Measurements from ENCODE around the gene PCBP3.
"Not testable (repeated sequence)": the region's sequence is repeated elsewhere in the genome, so short reads cannot be mapped to it uniquely, and the experiment has no call there.

Gene PCBP3

GRCh38 chr21:45607909-45608295 lies 35.6 kb upstream of the PCBP3 start:
- Histone ChIP-seq H3K9ac (ENCODE audit: insufficient read length, low read depth) (no peak overlapping the region), H3K27me3 (ENCODE audit: insufficient read depth, insufficient read length) (peaks cover 19% of the 10 kb centered on the region), H3K36me3 (ENCODE audit: insufficient read depth, insufficient read length, low read length) (no peaks in the 10 kb centered on the region), H3K9me3 (ENCODE audit: insufficient read depth, low read length) (peaks cover 14% of the 10 kb centered on the region), H3K4me3 (ENCODE audit: insufficient read length, low read depth) (no peak overlapping the region), H3K4me1 (ENCODE audit: insufficient read depth, insufficient read length) (peaks cover 5% of the 10 kb centered on the region)
- TF ChIP-seq ZNF274 (IDR thresholded peaks at IDR 0.05; ENCODE audit: low read depth, low read length) (no peak), YY1 (IDR thresholded peaks at IDR 0.05; ENCODE audit: insufficient read depth, insufficient read length) (no peak), SUZ12 (IDR thresholded peaks at IDR 0.05; ENCODE audit: extremely low read depth, insufficient read depth, insufficient read length) (no peak)
- DNase-seq (ENCODE audit: low read depth, low spot score): no peak

- H3K9me3 ChIP-seq (ENCODE audit: insufficient read depth, low read length); H3K4me3 ChIP-seq (ENCODE audit: insufficient read length, low read depth); H3K36me3 ChIP-seq (ENCODE audit: insufficient read depth, insufficient read length, low read length); DNase-seq (ENCODE audit: low read depth, low spot score); H3K4me1 ChIP-seq (ENCODE audit: insufficient read depth, insufficient read length); H3K9ac ChIP-seq (ENCODE audit: insufficient read length, low read depth): not testable (repeated sequence)
- H3K27me3 ChIP-seq (ENCODE audit: insufficient read depth, insufficient read length): peaks cover 19% of the 10 kb centered on the region
Observed at GRCh38 chr21:45608747-45609470, 34.6 kb upstream of the PCBP3 start.

- H3K9ac ChIP-seq (ENCODE audit: insufficient read length, low read depth); H3K4me3 ChIP-seq (ENCODE audit: insufficient read length, low read depth); H3K9me3 ChIP-seq (ENCODE audit: insufficient read depth, low read length); DNase-seq (ENCODE audit: low read depth, low spot score); H3K4me1 ChIP-seq (ENCODE audit: insufficient read depth, insufficient read length); H3K36me3 ChIP-seq (ENCODE audit: insufficient read depth, insufficient read length, low read length): not testable (repeated sequence)
- H3K27me3 ChIP-seq (ENCODE audit: insufficient read depth, insufficient read length): peaks cover 19% of the 10 kb centered on the region
Observed at GRCh38 chr21:45609616-45610015, 33.9 kb upstream of the PCBP3 start.

GRCh38 chr21:45611296-45611695 lies 32.2 kb upstream of the PCBP3 start:
- H3K4me3 ChIP-seq (ENCODE audit: insufficient read length, low read depth): no peak overlapping the region
- no peak overlapping the region for H3K9ac ChIP-seq (ENCODE audit: insufficient read length, low read depth)
- peaks cover 9% of the 10 kb centered on the region for H3K4me1 ChIP-seq (ENCODE audit: insufficient read depth, insufficient read length)
- H3K9me3 ChIP-seq (ENCODE audit: insufficient read depth, low read length): no peaks in the 10 kb centered on the region
- no peaks in the 10 kb centered on the region for H3K36me3 ChIP-seq (ENCODE audit: insufficient read depth, insufficient read length, low read length)
- DNase-seq (ENCODE audit: low read depth, low spot score): no peak
- H3K27me3 ChIP-seq (ENCODE audit: insufficient read depth, insufficient read length): peaks cover 19% of the 10 kb centered on the region
- no peak for TF ChIP-seq YY1 (IDR thresholded peaks at IDR 0.05; ENCODE audit: insufficient read depth, insufficient read length)
- TF ChIP-seq ZNF274 (IDR thresholded peaks at IDR 0.05; ENCODE audit: low read depth, low read length): no peak

- H3K9ac ChIP-seq (ENCODE audit: insufficient read length, low read depth): no peak overlapping the region
- no peak for TF ChIP-seq ZNF274 (IDR thresholded peaks at IDR 0.05; ENCODE audit: low read depth, low read length)
- no peak for TF ChIP-seq YY1 (IDR thresholded peaks at IDR 0.05; ENCODE audit: insufficient read depth, insufficient read length)
- no peak for TF ChIP-seq SUZ12 (IDR thresholded peaks at IDR 0.05; ENCODE audit: extremely low read depth, insufficient read depth, insufficient read length)
- no peak for DNase-seq (ENCODE audit: low read depth, low spot score)
- H3K36me3 ChIP-seq (ENCODE audit: insufficient read depth, insufficient read length, low read length): no peaks in the 10 kb centered on the region
- H3K4me1 ChIP-seq (ENCODE audit: insufficient read depth, insufficient read length): peaks cover 12% of the 10 kb centered on the region
- peaks cover 19% of the 10 kb centered on the region for H3K27me3 ChIP-seq (ENCODE audit: insufficient read depth, insufficient read length)
- H3K9me3 ChIP-seq (ENCODE audit: insufficient read depth, low read length): no peaks in the 10 kb centered on the region
- no peak overlapping the region for H3K4me3 ChIP-seq (ENCODE audit: insufficient read length, low read depth)
Observed at GRCh38 chr21:45611939-45612664, 31.4 kb upstream of the PCBP3 start.

- not testable (repeated sequence) for DNase-seq (ENCODE audit: low read depth, low spot score)
- H3K27me3 ChIP-seq (ENCODE audit: insufficient read depth, insufficient read length): peaks cover 19% of the 10 kb centered on the region
Observed at GRCh38 chr21:45612665-45613019, 30.9 kb upstream of the PCBP3 start.

GRCh38 chr21:45613396-45613795 lies 30.1 kb upstream of the PCBP3 start:
- no peak for DNase-seq (ENCODE audit: low read depth, low spot score)
- H3K27me3 ChIP-seq (ENCODE audit: insufficient read depth, insufficient read length): peaks cover 16% of the 10 kb centered on the region
- H3K9me3 ChIP-seq (ENCODE audit: insufficient read depth, low read length): no peaks in the 10 kb centered on the region
- H3K36me3 ChIP-seq (ENCODE audit: insufficient read depth, insufficient read length, low read length): no peaks in the 10 kb centered on the region
- H3K4me3 ChIP-seq (ENCODE audit: insufficient read length, low read depth): no peak overlapping the region
- no peak for TF ChIP-seq SUZ12 (IDR thresholded peaks at IDR 0.05; ENCODE audit: extremely low read depth, insufficient read depth, insufficient read length)
- TF ChIP-seq YY1 (IDR thresholded peaks at IDR 0.05; ENCODE audit: insufficient read depth, insufficient read length): no peak
- TF ChIP-seq ZNF274 (IDR thresholded peaks at IDR 0.05; ENCODE audit: low read depth, low read length): no peak
- H3K9ac ChIP-seq (ENCODE audit: insufficient read length, low read depth): peak overlapping the region; percentile 8
- H3K4me1 ChIP-seq (ENCODE audit: insufficient read depth, insufficient read length): peaks cover 18% of the 10 kb centered on the region

More at GRCh38 chr21:45612665-45613019, 30.9 kb upstream of the PCBP3 start:
- H3K4me1 ChIP-seq (ENCODE audit: insufficient read depth, insufficient read length): peaks cover 16% of the 10 kb centered on the region
- H3K9me3 ChIP-seq (ENCODE audit: insufficient read depth, low read length); H3K9ac ChIP-seq (ENCODE audit: insufficient read length, low read depth); H3K36me3 ChIP-seq (ENCODE audit: insufficient read depth, insufficient read length, low read length); H3K4me3 ChIP-seq (ENCODE audit: insufficient read length, low read depth): not testable (repeated sequence)

- Histone ChIP-seq H3K36me3 (ENCODE audit: insufficient read depth, insufficient read length, low read length) (no peaks in the 10 kb centered on the region), H3K4me3 (ENCODE audit: insufficient read length, low read depth) (no peak overlapping the region), H3K9ac (ENCODE audit: insufficient read length, low read depth) (no peak overlapping the region), H3K9me3 (ENCODE audit: insufficient read depth, low read length) (no peaks in the 10 kb centered on the region), H3K27me3 (ENCODE audit: insufficient read depth, insufficient read length) (peaks cover 14% of the 10 kb centered on the region), H3K4me1 (ENCODE audit: insufficient read depth, insufficient read length) (peaks cover 18% of the 10 kb centered on the region)
- DNase-seq (ENCODE audit: low read depth, low spot score): no peak
- TF ChIP-seq SUZ12 (IDR thresholded peaks at IDR 0.05; ENCODE audit: extremely low read depth, insufficient read depth, insufficient read length) (no peak), ZNF274 (IDR thresholded peaks at IDR 0.05; ENCODE audit: low read depth, low read length) (no peak), YY1 (IDR thresholded peaks at IDR 0.05; ENCODE audit: insufficient read depth, insufficient read length) (no peak)
Observed at GRCh38 chr21:45613881-45614280, 29.6 kb upstream of the PCBP3 start.
